Liver (tissue), 3 donors: ENCODE results near the gene ARNT2.

Experiments used
- EGR1 ChIP-seq, 2 donors: IDR thresholded peaks; 2 replicates each; pipeline ENCODE4 v1.6.1; 2016 to 2018; ENCODE audit warnings: antibody characterized with exemption in 2 of 2, low read depth in 2 of 2
- FOXA1 ChIP-seq: IDR thresholded peaks from 2 replicates; pipeline ENCODE4 v1.6.1; 2016; ENCODE audit warnings: antibody characterized with exemption
- GABPA ChIP-seq, 2 donors: IDR thresholded peaks in 1 of 2; conservative IDR thresholded peaks in 1 of 2; 2 replicates each; pipeline ENCODE4 v1.6.1; 2016; ENCODE audit warnings: antibody characterized with exemption in 2 of 2, mild to moderate bottlenecking in 1 of 2, moderate library complexity in 1 of 2
- RAD21 ChIP-seq, 2 donors: IDR thresholded peaks; 2 replicates each; pipeline ENCODE4 v1.6.1; 2016; ENCODE audit warnings: antibody characterized with exemption in 2 of 2, mild to moderate bottlenecking in 2 of 2
- RXRA ChIP-seq, 2 donors: IDR thresholded peaks; 2 replicates each; pipeline ENCODE4 v1.6.1; 2017 to 2018; ENCODE audit warnings: antibody characterized with exemption in 2 of 2, mild to moderate bottlenecking in 1 of 2
- SP1 ChIP-seq: IDR thresholded peaks from 2 replicates; pipeline ENCODE4 v1.6.1; 2018; ENCODE audit warnings: antibody characterized with exemption, mild to moderate bottlenecking
- TAF1 ChIP-seq: conservative IDR thresholded peaks from 2 replicates; pipeline ENCODE4 v1.6.1; 2016; ENCODE audit warnings: antibody characterized with exemption, mild to moderate bottlenecking
- YY1 ChIP-seq: IDR thresholded peaks from 2 replicates; pipeline ENCODE4 v1.6.1; 2016; ENCODE audit warnings: antibody characterized with exemption, mild to moderate bottlenecking
- TF ChIP-seq, protein P1 (sequence below): fragments of 150-350 bp; IDR thresholded peaks from 2 replicates; pipeline ENCODE4 v1.5.1; 2017; ENCODE audit warnings: improper control_type of control experiment, low read depth, low read length; ENCODE audit not compliant: missing input control
- TF ChIP-seq, protein P2 (sequence below): IDR thresholded peaks from 2 replicates; pipeline ENCODE4 v1.6.1; 2016; ENCODE audit warnings: antibody characterized with exemption, mild to moderate bottlenecking
- TF ChIP-seq, protein P3 (sequence below): IDR thresholded peaks from 2 replicates; pipeline ENCODE4 v1.6.1; 2016; ENCODE audit warnings: antibody characterized with exemption
- TF ChIP-seq, protein P4 (sequence below): IDR thresholded peaks from 2 replicates; pipeline ENCODE4 v1.6.1; 2016; ENCODE audit warnings: antibody characterized with exemption
- TF ChIP-seq, protein P5 (sequence below): IDR thresholded peaks from 2 replicates; pipeline ENCODE4 v1.6.1; 2016; ENCODE audit warnings: antibody characterized with exemption
- donor health status: healthy.
- donor health status: healthy.

DNA sequence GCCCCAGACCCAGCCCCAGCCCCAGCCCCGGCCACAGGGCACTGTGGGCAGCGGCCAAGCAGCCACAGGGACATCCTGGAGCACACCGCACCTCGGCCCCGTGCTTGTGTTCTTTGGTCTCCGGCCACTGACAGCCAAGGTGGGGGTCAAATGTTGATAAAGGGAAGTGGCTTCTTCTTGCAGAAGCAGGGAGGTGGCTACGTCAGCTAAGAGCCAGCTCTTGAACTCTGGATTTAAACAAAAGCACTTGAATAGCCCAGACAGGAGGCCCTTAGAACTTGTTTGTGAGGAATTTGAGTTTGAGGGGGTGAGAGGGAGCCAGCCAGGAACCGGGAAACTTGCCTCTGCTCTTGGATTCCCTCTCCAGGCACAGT is 155.1 kb downstream of the ARNT2 start:
- TF ChIP-seq, protein P1, sequence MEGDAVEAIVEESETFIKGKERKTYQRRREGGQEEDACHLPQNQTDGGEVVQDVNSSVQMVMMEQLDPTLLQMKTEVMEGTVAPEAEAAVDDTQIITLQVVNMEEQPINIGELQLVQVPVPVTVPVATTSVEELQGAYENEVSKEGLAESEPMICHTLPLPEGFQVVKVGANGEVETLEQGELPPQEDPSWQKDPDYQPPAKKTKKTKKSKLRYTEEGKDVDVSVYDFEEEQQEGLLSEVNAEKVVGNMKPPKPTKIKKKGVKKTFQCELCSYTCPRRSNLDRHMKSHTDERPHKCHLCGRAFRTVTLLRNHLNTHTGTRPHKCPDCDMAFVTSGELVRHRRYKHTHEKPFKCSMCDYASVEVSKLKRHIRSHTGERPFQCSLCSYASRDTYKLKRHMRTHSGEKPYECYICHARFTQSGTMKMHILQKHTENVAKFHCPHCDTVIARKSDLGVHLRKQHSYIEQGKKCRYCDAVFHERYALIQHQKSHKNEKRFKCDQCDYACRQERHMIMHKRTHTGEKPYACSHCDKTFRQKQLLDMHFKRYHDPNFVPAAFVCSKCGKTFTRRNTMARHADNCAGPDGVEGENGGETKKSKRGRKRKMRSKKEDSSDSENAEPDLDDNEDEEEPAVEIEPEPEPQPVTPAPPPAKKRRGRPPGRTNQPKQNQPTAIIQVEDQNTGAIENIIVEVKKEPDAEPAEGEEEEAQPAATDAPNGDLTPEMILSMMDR, result no peak
- TF ChIP-seq, protein P2, sequence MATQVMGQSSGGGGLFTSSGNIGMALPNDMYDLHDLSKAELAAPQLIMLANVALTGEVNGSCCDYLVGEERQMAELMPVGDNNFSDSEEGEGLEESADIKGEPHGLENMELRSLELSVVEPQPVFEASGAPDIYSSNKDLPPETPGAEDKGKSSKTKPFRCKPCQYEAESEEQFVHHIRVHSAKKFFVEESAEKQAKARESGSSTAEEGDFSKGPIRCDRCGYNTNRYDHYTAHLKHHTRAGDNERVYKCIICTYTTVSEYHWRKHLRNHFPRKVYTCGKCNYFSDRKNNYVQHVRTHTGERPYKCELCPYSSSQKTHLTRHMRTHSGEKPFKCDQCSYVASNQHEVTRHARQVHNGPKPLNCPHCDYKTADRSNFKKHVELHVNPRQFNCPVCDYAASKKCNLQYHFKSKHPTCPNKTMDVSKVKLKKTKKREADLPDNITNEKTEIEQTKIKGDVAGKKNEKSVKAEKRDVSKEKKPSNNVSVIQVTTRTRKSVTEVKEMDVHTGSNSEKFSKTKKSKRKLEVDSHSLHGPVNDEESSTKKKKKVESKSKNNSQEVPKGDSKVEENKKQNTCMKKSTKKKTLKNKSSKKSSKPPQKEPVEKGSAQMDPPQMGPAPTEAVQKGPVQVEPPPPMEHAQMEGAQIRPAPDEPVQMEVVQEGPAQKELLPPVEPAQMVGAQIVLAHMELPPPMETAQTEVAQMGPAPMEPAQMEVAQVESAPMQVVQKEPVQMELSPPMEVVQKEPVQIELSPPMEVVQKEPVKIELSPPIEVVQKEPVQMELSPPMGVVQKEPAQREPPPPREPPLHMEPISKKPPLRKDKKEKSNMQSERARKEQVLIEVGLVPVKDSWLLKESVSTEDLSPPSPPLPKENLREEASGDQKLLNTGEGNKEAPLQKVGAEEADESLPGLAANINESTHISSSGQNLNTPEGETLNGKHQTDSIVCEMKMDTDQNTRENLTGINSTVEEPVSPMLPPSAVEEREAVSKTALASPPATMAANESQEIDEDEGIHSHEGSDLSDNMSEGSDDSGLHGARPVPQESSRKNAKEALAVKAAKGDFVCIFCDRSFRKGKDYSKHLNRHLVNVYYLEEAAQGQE, result no peak
- TF ChIP-seq, protein P3, sequence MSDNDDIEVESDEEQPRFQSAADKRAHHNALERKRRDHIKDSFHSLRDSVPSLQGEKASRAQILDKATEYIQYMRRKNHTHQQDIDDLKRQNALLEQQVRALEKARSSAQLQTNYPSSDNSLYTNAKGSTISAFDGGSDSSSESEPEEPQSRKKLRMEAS, result no peak
- TF ChIP-seq, protein P4, sequence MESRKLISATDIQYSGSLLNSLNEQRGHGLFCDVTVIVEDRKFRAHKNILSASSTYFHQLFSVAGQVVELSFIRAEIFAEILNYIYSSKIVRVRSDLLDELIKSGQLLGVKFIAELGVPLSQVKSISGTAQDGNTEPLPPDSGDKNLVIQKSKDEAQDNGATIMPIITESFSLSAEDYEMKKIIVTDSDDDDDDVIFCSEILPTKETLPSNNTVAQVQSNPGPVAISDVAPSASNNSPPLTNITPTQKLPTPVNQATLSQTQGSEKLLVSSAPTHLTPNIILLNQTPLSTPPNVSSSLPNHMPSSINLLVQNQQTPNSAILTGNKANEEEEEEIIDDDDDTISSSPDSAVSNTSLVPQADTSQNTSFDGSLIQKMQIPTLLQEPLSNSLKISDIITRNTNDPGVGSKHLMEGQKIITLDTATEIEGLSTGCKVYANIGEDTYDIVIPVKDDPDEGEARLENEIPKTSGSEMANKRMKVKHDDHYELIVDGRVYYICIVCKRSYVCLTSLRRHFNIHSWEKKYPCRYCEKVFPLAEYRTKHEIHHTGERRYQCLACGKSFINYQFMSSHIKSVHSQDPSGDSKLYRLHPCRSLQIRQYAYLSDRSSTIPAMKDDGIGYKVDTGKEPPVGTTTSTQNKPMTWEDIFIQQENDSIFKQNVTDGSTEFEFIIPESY, result no peak
- TF ChIP-seq GABPA (IDR thresholded peaks at IDR 0.05 in 1 of 2, conservative IDR thresholded peaks at IDR 0.05 in 1 of 2), result no peak
- TF ChIP-seq TAF1, result no peak
- TF ChIP-seq SP1, result no peak
- TF ChIP-seq, protein P5, sequence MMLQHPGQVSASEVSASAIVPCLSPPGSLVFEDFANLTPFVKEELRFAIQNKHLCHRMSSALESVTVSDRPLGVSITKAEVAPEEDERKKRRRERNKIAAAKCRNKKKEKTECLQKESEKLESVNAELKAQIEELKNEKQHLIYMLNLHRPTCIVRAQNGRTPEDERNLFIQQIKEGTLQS, result no peak
- no peak for TF ChIP-seq RAD21 (IDR thresholded peaks at IDR 0.05)
- no peak for TF ChIP-seq RXRA (IDR thresholded peaks at IDR 0.05)
- TF ChIP-seq FOXA1, result no peak
- no peak for TF ChIP-seq EGR1 (IDR thresholded peaks at IDR 0.05; ENCODE audit: low read depth in 2 of 2)
- no peak for TF ChIP-seq YY1
